NCI-H1930 (cell line): ENCODE data around the gene S100A5.
"Not testable (repeated sequence)": the region's sequence is repeated elsewhere in the genome, so short reads cannot be mapped to it uniquely, and the experiment has no call there.

Source experiments
- DNase-seq, 2 experiments: peaks; one replicate each; lab custom pipeline; 2025; lab: John Stamatoyannopoulos, UW

The S100A5 gene

DNA sequence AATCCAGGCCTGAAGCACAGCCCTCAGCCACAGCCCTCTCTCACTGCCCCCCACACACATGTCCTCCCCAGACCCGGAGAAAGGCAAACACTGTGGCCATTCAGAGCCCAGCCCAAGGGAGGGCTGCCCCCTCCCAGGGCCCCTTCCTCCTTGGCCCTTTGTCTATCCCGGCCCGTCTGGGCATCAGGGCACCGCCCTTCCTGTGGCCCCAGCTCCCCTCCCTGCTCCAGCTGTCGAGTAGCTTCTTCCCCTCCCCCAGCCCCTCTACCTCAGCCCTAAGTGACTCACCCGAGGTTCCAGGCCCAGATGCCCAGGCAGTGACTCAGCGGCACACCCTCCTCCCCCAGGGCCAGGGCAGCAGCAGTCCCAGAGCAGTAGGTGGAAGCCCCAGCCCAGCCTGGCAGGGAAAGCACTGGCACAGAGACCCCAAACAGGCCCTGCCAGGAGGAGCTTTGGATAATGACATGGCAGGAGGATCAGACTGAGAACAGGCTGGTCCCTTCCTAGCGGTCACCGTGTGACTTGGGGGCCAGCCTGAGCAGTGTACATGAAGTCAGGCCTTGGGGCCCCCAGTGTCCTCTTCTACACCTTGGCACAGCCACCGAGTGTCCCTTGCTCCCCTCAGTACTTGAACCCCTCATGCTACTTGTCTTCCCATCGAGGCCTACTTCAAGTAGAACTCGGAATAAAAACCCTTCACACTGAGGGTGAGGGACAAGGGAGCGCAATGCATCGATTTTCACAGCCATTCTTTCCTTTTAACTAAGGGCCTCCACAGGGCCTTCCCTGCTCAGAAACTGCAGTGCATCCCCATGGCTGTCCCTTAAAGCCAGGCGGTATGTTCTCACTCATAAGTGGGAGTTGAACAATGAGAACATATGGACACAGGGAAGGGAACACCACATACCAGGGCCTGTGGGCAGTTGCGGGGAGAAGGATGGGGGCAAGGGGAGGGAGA lies 26.0 kb upstream of the S100A5 start:
- DNase-seq = no peak

DNA sequence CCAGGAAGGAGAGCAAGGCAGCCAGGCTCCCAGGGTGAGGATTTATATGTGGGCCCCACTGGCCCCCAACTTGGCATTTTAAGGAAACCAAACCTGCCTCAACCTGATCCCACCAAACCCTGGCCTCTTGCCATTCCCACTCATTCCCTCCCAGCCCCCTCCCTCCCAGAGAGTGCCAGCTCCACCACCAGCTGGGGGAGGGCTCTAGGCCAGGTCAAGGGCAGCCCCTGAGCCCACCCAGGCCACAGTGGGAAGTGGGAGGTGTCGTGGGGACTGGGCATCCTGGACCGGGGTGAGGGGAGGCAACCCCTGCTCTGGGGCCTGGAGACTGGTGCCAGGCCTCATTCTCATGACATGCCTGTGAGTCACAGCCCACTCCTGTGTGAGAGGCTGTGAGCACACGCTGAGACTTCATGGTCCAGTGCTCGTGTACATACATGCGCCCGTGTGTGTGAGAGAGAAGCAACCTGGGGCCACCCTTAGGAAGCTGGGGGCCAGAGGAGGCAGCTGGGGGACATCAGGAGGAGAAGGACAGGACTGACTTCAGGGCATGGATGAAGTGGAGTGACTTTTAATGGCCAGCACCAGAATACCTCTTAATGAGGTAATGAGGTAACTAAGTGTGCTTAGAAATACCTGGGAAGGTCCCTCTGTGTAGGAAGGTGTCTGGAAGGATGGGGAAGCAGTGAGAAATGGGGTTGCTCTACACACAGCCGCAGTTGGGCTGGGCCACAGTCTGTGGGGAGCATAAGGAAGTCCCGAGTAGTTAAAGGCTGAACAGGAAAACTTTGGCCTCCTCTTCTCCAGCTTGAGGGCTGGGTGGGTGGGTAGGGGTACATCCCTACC lies 25.0 kb upstream of the S100A5 start, which contains the start of gene S100A2:
Gene S100A2, minus strand, starts transcription at position 316 of the 846 bp plus-strand sequence. CDS start 1,967 bp downstream, outside the sequence.
- DNase-seq = no peak

DNA sequence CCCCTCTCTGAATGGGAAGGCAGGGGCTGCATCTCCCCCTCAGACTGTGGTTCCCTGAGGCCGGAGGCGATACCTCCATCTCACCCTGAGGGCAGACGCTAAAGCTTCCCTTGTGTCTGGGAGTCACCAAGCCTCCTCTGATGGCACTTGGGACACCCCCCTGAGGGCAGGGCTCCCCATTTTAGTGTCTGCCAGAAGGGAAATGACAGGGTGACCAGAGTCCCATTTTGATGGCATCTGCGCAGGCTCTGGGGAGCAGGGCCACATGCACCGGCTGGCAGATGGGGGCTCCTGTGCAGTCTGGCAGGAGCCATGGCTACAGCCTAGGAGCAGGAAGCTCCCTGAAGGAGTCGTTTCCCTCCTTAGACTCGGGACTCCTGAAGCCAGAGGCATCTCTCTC lies 23.3 kb upstream of the S100A5 start:
- DNase-seq = no peak

DNA sequence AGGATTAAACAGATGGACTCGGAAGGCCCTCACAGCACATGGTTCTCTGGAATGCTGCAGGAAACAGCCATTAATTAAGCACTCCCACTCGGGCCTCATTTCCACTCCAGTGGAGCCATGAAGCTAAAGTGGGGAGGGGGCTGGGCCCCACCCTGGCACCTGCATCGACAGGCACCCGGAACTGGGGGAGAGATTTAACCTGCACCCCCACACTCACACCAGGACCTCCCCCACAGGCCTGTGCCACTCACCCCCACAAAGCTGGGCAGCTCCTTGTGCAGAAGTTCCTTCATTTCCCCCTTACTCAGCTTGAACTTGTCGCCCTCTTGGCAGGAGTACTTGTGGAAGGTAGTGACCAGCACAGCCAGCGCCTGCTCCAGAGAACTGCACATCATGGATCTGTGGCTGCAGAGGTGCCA lies 22.8 kb upstream of the S100A5 start:
- no peak for DNase-seq

DNA sequence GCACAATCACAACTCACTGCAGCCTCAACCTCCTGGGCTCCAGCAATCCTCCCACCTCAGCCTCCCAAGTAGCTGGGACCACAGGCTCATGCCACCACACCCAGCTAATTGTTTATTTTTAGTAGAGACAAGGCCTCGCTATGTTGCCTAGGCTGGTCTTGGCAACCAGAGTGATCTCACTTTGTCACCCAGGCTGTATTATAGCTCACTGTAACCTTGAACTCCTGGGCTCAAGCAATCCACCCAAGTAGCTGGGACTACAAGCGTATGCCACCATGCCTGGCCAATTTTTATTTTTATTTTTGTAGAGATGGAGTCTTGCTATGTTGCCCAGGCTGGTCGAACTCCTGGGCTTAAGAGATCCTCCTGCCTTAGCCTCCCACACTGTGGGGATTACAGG lies 21.3 kb upstream of the S100A5 start:
- not testable (repeated sequence) for DNase-seq

DNA sequence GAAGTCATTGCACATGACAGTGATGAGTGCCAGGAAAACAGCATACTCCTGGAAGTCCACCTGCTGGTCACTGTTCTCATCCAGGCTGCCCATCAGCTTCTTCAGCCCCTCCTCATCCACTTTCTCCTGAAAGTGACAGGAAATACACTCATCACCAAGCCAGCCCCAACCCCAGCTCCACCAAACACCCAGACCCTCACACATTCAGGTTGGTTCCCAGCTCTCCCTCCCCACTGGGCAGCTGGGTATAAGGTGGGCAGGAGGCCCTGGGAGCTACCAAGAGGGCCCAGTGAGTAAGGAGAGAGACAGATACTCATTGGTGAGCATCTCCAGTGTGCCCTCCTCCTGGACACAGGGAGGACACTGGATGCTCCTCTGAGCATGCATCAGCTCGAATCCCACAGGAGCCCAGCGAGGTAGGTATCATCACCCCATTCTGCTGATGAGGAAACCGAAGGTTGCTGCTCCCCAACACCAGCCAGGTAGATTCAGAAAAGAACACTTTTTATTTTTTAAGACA lies 20.8 kb upstream of the S100A5 start:
- DNase-seq = no peak

DNA sequence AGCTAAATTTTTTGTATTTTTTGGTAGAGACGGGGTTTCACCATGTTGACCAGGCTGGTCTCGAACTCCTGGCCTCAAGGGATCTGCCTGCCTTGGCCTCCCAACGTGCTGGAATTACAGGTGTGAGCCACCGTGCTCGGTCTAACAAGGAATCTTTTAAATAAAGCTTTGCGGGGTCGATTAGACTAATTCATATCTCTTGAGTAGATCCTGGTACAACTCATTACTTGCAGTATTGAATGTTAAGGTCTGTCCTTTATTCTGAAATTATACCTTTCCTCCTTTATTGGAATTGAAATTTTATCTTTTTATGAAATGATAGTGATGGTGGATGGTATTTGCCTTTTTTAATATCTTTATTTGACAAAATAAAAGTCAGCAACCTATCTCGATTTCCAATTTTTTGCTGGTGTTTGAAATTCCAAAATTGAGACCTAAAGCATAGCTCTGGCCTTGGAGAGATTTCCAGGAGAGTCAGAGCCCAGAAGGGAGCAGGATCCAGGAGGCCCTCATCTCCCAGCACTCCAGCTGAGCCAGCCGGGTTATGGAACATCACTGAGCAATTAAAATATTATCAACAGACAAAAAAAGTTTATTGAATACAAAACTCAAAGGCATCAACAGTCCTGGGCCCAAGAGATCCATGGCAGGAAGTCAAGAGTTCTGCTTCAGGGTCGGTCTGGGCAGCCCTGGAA lies 20.2 kb upstream of the S100A5 start:
- no peak for DNase-seq

DNA sequence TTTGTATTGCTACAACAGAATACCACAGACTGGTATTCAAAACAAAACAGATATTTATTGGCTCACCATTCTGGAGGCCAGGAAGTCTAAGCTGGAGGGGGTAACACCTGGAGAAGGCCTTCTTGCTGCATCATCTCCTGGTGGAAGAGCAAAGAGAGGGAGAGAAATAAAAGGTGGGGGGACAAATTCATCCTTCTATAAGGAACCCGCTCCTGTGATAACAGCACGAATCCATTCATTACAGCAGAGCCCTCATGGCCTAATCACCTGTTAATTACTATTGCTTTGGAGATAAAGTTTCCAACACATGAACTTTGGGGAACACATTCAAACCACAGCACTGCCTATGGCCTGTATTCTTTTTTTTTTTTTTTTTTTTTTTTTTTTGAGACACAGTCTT lies 19.5 kb upstream of the S100A5 start:
- DNase-seq = no peak

DNA sequence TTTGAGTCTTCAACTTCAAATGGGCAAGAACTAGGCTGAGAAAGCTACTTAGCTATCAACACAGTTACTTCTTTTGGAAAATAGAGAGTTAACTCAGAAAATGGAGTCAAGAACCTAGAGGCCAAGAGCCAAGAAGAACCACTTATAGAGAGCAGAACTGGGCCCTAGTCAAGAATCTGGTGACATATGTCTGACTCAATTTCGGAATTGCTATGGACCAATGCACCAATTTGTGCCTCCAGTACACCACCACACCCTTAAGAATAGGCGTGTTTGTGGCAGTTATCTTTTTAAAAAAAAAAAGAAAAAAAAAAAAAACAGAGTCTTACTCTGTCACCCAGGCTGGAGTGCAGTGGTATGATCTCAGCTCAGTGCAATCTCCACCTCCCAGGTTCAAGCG lies 17.1 kb upstream of the S100A5 start:
- no peak for DNase-seq

DNA sequence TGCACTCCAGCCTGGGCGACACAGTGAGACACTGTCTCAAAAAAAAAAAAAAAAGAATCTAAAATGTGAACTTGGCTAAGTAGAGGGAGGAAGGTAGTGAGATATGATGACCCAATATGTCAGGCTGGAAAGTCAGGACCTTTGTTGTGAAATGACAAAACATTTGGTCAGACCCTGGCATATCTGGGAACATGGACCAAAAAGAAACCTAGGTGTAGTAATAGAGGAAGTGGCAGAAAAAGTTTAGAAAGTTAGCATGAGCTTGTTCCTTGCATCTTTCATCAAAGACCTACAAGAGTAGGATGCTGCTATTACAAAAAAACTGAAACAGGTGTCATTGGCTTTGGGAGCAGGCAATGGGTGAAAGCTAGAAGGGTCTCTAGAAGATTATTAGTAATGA lies 15.6 kb upstream of the S100A5 start:
- no peak for DNase-seq

DNA sequence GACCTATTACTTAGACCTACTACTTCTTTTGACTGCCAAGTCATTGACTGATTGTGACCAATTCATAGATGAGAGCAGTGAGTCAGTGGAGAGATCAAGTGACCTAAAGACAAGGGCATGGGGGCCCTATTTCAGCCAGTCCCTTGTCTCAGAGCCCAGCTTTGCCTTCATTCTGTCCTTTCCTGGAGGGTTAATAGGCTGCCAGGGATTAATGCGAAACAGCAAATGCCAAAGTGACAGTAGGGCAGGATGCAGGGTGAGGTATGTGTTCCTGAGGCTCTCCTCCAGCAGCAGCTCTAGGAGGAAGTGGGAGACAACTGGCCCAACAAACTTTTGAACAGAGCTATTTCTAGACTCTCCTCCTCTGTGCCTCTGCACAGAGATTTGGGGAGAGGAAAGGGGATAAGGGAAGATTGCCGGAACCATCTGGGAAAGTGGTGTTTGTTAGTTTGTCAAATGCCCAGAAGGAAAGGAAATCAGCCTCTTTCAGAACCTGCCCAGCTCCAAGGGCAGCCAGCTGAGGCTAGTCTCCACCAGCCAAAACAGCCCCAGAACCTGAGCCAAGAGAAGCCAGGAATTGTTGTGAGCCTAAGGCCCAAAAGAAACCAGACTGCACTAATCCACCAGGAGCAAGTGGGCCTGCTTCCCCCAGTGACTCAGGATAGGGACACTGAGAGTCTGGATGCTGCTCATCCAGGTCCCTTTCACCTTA lies 13.3 kb upstream of the S100A5 start:
- no peak for DNase-seq

DNA sequence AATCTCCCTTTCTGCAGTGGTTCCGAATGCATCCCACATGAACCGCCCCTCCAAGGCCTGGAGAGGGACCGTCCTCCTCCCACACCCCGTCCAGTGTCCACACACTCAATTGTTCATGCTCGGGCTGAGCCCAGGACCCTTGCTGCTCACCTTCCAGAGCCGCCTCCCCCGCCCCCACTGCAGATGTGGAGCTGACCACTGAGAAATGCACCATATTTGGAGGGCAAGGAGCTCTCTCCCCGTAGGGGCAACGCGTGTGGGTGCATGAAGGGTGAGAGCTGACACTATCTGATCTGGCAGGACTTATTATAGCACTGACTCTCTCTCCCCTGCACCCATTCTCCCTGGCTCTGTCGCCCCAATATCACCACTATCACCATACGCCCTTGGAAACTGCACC lies 12.4 kb upstream of the S100A5 start:
- DNase-seq = no peak

DNA sequence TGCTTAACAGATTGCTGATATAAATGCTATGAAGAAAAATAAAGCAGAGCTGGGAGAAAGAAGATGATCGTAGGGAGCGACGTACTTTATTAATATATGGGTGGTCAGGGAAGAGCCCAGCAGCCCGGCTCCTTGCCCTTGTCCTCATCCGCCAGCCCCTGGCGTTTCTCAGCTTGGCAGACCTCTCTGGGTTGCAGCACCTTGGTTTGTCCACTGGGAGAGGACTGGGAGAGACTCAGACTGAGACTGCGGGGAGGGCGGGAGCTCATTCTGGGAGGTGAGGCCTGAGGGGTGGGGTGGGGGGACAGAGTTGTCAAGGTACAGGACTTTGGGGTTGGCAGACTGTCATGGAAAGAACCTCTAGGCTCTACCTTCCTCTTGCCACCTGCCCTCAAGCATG lies 11.6 kb upstream of the S100A5 start:
- DNase-seq = no peak

DNA sequence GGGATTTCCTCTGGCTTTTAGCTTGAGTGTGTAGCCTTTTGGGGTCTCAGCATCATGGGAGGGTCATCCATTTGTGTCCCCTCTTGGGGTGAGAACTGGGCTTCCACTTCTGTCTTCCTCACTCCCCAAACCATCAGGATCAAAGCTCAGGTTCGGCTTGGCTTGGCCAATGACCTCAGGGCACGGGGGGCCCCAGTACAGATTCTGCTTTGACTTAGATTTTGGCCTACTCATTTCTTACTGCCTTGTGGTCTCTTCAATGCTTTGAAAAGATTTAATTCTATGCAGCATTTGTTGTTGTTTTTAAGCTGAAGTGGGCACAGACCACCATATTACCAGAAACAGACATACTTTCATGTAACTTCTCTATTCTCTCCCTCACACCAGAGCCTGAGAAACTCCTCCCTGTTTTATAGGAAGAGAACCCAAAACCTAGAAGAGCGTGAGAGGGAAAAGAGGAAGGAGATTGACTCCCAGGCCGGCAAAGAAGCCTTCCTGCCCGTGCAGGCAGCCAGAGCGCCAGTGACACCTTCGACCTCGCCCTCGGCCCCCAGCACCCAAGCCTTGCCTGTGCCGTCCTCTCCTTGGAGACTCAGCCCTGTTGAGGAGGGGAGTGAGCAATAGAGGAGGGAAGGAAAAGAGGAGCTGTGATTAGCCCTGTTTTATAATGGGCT lies 10.2 kb upstream of the S100A5 start:
- DNase-seq = no peak

DNA sequence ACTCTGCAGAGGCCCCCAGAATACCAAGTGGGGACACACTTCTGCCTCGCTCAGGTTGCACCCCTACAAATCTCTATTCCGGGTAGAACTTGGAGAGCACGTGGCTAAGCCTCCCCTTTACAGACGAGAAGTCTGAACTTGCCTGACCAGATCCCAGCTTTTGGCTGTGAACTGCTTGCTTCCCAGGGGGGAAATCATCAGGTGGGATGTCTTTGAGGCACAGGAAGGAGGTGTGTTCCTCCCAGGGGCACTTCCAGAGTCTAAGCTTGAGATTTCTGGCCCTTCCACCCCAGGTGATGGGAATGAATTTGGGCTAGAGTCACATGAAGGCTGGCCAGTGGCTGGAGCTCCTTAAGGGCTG lies 9.6 kb upstream of the S100A5 start:
- no peak for DNase-seq

DNA sequence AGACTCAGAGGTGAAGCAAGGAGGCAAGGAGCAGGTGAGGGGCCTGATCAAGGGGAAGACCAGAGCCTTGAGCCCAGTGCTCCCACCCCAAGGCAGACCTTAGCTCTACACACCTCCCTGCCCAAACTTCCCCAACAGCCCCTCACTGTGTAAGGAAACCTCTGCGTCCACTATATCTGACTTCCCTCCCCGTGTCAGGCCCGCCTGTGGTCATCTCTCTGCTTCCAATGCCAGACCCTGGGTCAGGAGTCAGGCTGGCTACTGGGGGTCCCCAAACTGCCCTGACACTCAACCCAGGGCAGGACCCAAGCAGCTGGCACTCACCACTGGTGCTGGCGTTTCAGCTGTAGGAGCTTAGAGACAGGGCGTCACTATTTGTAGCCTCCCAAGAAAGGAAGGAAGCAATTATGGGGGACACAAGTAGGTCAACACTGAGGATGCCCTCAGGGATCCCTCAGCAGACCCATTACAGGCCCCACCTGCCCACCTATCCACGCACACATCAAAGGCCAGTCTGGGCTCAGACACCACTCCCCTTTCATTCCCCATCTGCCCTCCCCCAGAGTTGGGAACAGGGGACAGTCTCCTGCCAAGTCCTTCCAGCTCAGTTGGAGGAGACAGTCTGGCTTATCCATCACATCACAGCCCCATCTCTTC lies 9.1 kb upstream of the S100A5 start:
- DNase-seq = no peak

DNA sequence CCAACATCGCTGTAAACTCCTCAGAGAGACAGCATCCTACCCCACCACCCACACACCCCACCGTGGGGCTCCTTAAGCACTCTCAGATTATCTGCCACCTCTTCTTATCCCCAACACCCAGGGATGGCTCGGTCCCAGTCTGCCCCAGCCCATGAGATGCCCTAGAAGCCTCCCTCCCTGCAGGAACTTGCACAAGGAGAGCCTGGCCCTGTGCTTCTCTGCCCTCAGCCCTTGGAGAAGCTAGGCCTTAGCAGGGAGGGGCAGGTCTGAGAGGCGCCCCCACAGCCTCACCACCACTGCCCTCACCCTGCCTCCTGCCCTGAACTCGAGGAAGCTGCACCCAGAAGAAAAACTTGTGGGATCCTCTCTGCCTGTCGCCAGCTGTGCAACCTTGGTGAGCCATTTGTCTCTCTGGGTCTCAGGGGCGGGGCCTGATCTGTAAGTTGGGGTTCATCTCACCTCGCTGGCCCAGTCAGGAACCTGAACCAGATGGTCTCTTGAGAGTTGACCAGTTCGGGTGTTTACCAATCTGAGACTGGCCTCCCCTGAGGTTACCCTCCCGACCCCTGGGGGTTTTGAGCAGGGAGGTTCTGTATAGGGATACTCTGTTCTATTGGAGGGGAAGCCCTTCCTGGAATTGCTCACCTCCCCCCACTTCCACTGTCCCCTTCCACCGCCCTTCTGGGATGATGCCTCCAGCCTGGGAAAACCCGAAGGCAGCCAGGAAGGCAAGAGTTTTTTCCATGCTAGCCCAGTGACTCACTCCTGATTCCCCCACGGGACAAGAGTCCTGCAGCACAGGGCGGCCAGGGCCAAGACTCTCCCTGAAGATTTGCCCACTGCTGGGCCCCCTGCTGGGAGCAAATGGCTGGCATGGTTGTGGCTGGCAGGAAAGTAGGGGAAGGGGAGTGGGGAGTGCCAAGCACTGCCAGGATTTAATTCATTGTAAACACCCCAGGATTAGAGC lies 8.3 kb upstream of the S100A5 start, which contains the start of gene S100A3:
Gene S100A3, minus strand, starts transcription at position 537 of the 967 bp plus-strand sequence. CDS start 773 bp downstream, outside the sequence.
- no peak for DNase-seq

DNA sequence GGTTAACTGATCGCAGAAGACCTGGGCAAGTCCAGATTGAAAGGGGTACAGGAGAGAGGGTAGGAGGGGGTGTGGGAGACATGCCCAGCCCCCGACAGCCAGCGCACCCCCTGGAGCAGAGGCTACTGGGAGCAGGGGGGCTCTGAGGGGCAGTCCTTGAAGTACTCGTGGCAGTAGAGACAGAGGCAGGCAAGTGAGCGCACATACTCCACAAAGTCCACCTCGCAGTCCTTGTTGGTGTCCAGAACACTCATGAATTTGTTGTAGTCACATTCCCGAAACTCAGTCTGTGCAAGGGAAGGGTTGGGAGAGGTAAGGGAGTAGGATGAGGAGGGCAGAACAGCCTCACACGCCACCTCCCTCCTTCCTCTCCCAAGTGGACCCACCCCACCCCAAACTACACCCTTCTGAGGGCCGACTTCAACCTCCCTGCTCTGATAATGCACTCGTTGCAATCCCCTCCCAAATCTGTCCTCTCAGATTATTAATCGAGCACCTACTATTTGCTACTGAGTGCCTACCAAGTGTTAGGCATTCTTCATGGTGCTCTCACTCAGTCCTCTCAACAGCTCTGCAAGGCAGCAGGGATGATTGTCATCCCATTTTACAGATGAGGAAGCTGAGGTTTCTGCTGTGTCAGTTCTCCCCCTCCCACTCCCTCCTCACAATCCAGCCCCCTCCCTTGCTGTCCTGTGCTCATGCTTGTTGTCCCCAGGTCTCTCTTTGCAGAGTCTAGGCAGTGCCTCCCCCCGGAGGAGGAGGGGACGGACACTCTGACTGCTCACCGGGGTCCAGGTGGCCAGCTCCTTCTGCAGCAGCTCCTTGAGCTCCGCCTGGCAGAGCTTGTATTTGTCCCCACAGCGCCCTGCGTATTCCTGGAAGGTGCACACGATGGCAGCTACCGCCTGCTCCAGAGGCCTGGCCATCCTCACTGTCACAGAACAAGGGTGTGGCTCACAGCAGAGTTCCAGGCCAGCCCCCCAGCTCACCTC lies 7.1 kb upstream of the S100A5 start:
- no peak for DNase-seq
